Measurements from ENCODE around the gene ATF7.
"Not testable (repeated sequence)": the region's sequence is repeated elsewhere in the genome, so short reads cannot be mapped to it uniquely, and the experiment has no call there.

ATF7 gene

GRCh38 chr12:53594897-53595615 is 31.1 kb downstream of the ATF7 start:
- no peak for DNase-seq

- no peak for DNase-seq
These were observed 32.5 kb downstream of the ATF7 start for GRCh38 chr12:53593707-53594106.

- DNase-seq, result no peak
These were observed 33.2 kb downstream of the ATF7 start for GRCh38 chr12:53593031-53593430.

- no peak for DNase-seq
These were observed 33.8 kb downstream of the ATF7 start for GRCh38 chr12:53592426-53592825.

GRCh38 chr12:53591301-53592206 is 34.6 kb downstream of the ATF7 start:
- DNase-seq, result no peak

GRCh38 chr12:53590652-53591051 is 35.5 kb downstream of the ATF7 start:
- no peak for DNase-seq

- DNase-seq, result no peak
These were observed 36.3 kb downstream of the ATF7 start for GRCh38 chr12:53589915-53590314.

- DNase-seq, result no peak
These were observed 36.8 kb downstream of the ATF7 start for GRCh38 chr12:53589423-53589822.

GRCh38 chr12:53588123-53588522 is 38.1 kb downstream of the ATF7 start:
- no peak for DNase-seq

- no peak for DNase-seq
These were observed 39.4 kb downstream of the ATF7 start for GRCh38 chr12:53586745-53587144.

GRCh38 chr12:53585448-53586125 is 40.6 kb downstream of the ATF7 start:
- no peak for DNase-seq

- peak; percentile 61 to 80 (median 75) for DNase-seq
These were observed 46.6 kb downstream of the ATF7 start for GRCh38 chr12:53579545-53579955.

- DNase-seq, result no peak
These were observed 47.4 kb downstream of the ATF7 start for GRCh38 chr12:53578783-53579182.

- DNase-seq, result no peak
These were observed 48.2 kb downstream of the ATF7 start for GRCh38 chr12:53577941-53578352.

- peak; percentile 84 to 96 (median 95) for DNase-seq
These were observed 50.5 kb downstream of the ATF7 start for GRCh38 chr12:53575502-53576249.

- no peak for DNase-seq
These were observed 53.9 kb downstream of the ATF7 start for GRCh38 chr12:53572134-53572758.

- DNase-seq, result no peak
These were observed 54.9 kb downstream of the ATF7 start for GRCh38 chr12:53571295-53571694.

GRCh38 chr12:53568809-53569557 is 57.2 kb downstream of the ATF7 start:
- no peak for DNase-seq

GRCh38 chr12:53567961-53568808 is 58.0 kb downstream of the ATF7 start:
- no peak for DNase-seq

GRCh38 chr12:53565376-53565775 is 60.8 kb downstream of the ATF7 start:
- DNase-seq, result not testable (repeated sequence)
